Ishikawa (cell line): Measurements from ENCODE around the gene PTPRN2.

Source experiments
- CEBPB ChIP-seq: IDR thresholded peaks from 2 replicates; pipeline ENCODE4 v1.6.1; 2012
- CREB1 ChIP-seq: IDR thresholded peaks from 2 replicates; pipeline ENCODE4 v1.6.1; 2012; ENCODE audit warnings: low read depth
- EGR1 ChIP-seq: IDR thresholded peaks from 2 replicates; pipeline ENCODE4 v1.6.1; 2012
- EP300 ChIP-seq: IDR thresholded peaks from 2 replicates; pipeline ENCODE4 v1.6.1; 2012; ENCODE audit warnings: borderline replicate concordance
- FOXM1 ChIP-seq: IDR thresholded peaks from 2 replicates; pipeline ENCODE4 v1.6.1; 2012; ENCODE audit warnings: low read depth, borderline replicate concordance
- NFIC ChIP-seq: IDR thresholded peaks from 2 replicates; pipeline ENCODE4 v1.6.1; 2012
- RAD21 ChIP-seq: IDR thresholded peaks from 2 replicates; pipeline ENCODE4 v1.6.1; 2012; ENCODE audit warnings: low read depth
- TAF1 ChIP-seq: IDR thresholded peaks from 2 replicates; pipeline ENCODE4 v1.6.1; 2012; ENCODE audit warnings: low read depth, mild to moderate bottlenecking
- TCF12 ChIP-seq: IDR thresholded peaks from 2 replicates; pipeline ENCODE4 v1.6.1; 2012; ENCODE audit warnings: low read depth
- TEAD4 ChIP-seq: IDR thresholded peaks from 2 replicates; pipeline ENCODE4 v1.6.1; 2012
- YY1 ChIP-seq: IDR thresholded peaks from 2 replicates; pipeline ENCODE4 v1.6.1; 2012; ENCODE audit warnings: low read depth
- ZBTB7A ChIP-seq: IDR thresholded peaks from 2 replicates; pipeline ENCODE4 v1.6.1; 2012; ENCODE audit warnings: low read depth
- TF ChIP-seq, protein P1 (sequence below): IDR thresholded peaks from 2 replicates; pipeline ENCODE4 v1.6.1; 2012; ENCODE audit warnings: low read depth, mild to moderate bottlenecking
- TF ChIP-seq, protein P2 (sequence below): IDR thresholded peaks from 2 replicates; pipeline ENCODE4 v1.6.1; 2012
- TF ChIP-seq, protein P3 (sequence below): IDR thresholded peaks from 2 replicates; pipeline ENCODE4 v1.6.1; 2012

Gene PTPRN2

DNA sequence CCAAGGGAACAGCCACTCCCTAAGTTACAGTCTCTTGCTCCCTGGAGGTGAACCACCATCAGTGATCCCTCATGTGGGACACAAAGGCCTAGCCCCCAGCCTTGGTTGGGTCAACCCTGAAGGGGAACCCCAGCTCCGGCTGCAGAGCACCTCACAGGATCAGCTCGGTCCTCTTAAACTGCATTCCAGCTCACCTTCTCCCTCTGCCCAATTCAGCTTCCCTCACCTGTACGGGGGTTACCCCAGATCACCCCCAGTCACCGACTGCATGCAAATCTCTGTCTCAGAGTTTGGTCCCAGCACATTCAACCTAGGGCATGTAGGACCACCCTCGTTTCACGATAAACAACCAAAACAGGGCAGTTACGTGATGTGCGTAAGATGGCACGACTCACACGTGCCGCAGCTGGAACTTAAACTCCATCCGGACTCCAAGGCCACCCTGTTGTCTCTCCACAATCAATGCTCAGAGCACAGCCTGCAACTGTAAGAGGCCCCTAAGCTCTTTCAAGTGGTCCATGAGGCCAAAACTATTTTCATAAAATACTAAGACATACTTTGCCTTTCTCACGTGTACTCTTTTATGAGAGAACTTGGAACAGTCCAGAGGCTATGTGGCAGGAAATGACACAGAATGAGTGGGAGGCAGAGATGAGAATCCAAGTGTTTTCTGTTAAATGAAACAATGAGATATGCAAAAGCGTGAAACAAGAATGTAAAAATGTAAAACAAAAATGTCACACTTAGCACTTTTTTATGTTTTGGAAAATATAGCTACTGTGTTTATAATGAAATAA is 285.2 kb downstream of the PTPRN2 start:
- TF ChIP-seq, protein P1, sequence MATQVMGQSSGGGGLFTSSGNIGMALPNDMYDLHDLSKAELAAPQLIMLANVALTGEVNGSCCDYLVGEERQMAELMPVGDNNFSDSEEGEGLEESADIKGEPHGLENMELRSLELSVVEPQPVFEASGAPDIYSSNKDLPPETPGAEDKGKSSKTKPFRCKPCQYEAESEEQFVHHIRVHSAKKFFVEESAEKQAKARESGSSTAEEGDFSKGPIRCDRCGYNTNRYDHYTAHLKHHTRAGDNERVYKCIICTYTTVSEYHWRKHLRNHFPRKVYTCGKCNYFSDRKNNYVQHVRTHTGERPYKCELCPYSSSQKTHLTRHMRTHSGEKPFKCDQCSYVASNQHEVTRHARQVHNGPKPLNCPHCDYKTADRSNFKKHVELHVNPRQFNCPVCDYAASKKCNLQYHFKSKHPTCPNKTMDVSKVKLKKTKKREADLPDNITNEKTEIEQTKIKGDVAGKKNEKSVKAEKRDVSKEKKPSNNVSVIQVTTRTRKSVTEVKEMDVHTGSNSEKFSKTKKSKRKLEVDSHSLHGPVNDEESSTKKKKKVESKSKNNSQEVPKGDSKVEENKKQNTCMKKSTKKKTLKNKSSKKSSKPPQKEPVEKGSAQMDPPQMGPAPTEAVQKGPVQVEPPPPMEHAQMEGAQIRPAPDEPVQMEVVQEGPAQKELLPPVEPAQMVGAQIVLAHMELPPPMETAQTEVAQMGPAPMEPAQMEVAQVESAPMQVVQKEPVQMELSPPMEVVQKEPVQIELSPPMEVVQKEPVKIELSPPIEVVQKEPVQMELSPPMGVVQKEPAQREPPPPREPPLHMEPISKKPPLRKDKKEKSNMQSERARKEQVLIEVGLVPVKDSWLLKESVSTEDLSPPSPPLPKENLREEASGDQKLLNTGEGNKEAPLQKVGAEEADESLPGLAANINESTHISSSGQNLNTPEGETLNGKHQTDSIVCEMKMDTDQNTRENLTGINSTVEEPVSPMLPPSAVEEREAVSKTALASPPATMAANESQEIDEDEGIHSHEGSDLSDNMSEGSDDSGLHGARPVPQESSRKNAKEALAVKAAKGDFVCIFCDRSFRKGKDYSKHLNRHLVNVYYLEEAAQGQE = no peak
- TF ChIP-seq CREB1 (no peak), ZBTB7A (no peak), TEAD4 (no peak), TCF12 (no peak), EGR1 (no peak), YY1 (no peak), FOXM1 (no peak), RAD21 (no peak), NFIC (no peak), CEBPB (no peak), EP300 (no peak), TAF1 (no peak)
- TF ChIP-seq, protein P2, sequence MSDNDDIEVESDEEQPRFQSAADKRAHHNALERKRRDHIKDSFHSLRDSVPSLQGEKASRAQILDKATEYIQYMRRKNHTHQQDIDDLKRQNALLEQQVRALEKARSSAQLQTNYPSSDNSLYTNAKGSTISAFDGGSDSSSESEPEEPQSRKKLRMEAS = no peak
- TF ChIP-seq, protein P3, sequence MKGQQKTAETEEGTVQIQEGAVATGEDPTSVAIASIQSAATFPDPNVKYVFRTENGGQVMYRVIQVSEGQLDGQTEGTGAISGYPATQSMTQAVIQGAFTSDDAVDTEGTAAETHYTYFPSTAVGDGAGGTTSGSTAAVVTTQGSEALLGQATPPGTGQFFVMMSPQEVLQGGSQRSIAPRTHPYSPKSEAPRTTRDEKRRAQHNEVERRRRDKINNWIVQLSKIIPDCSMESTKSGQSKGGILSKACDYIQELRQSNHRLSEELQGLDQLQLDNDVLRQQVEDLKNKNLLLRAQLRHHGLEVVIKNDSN = no peak

DNA sequence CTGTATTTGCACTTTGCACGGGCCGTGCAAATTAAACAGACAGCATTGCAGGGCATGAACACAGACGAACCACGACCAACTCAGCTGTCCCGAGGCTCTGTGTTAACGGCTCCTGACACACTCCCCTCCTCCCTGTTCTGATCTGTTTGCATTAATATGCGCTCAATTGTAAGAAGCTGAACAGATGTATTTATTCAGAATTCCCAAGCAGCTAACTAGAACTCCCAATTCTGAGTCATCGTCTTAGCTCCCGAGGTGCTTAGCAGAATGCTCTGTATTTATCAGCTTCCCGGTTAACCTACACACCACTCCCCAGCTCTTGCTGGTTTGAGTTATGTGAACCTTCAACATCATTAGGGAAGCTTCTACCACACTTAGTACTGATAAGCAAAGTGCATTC is 286.4 kb downstream of the PTPRN2 start:
- TF ChIP-seq TEAD4 = no peak

DNA sequence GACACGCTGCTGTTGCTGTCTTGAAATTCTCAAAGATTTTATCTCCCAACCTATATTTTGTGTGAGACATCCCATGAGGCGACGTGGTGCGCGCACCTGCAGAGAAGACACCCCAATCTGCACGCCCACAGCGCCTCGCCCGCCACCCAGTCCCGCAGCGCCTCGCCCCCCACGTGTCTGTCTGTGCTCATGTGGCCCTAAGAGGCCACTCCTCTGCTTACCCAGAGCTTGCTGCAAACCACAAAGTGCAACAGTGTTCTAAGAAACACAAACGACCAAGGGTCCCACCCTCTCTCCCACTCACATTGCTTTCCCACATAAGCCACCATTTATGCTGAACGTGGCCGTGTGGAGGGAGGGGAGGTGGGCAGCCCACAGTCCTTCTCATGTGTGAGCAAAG is 287.2 kb downstream of the PTPRN2 start:
- TF ChIP-seq TCF12 (no peak), ZBTB7A (no peak), TAF1 (no peak), RAD21 (no peak), EGR1 (no peak), FOXM1 (no peak), EP300 (no peak), NFIC (no peak), CEBPB (no peak), TEAD4 (no peak), YY1 (no peak)
- TF ChIP-seq, protein P3 = no peak
- TF ChIP-seq, protein P1 = no peak

DNA sequence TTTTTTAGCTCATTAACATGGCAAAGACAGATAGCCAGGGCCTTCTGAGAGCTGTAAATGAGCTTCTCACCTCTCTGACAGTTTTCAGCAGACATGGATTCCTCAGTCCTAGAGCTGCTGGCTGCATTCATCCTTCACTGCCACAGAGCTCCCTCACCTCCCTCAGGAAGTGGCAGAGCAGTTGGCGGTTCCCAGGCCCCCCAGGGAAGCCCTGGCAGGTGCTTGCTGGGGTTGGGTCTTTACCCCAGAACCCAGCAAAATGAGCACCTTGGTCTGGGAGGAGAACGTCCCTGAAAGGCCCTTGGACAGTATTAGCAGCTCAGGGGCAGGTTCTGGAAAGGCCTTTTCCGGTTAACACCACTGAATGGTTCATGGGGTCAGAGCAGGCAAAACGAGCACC is 288.0 kb downstream of the PTPRN2 start:
- TF ChIP-seq FOXM1 = no peak
- TF ChIP-seq, protein P2 = no peak
- no peak for TF ChIP-seq TCF12
- no peak for TF ChIP-seq ZBTB7A
- TF ChIP-seq EGR1 = no peak
- TF ChIP-seq NFIC = no peak
- no peak for TF ChIP-seq RAD21
- no peak for TF ChIP-seq TEAD4
- no peak for TF ChIP-seq EP300
- TF ChIP-seq, protein P3 = no peak
- TF ChIP-seq CREB1 = no peak
- no peak for TF ChIP-seq TAF1

DNA sequence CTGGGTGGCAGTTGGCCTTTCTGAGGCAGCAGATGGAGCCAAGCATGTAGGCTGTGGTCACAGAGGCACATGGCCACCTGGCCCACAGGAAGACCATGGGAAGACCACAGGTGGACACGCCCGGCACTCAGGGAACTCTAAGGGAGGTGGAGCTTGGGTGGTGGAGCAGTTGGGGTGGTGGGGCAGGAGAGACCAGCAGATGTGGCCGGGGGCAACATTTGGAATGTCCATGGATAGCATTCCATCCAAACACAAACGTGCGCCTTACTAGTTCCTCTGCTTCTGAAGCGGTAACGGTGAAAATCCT is 290.9 kb downstream of the PTPRN2 start:
- TF ChIP-seq CREB1 (no peak), EP300 (no peak), TEAD4 (no peak), RAD21 (no peak), TCF12 (no peak), FOXM1 (no peak), EGR1 (no peak), YY1 (no peak), ZBTB7A (no peak), CEBPB (no peak), NFIC (no peak), TAF1 (no peak)
- TF ChIP-seq, protein P2 = no peak
- TF ChIP-seq, protein P3 = no peak
- TF ChIP-seq, protein P1 = no peak
